Fibroblast of lung (primary cell): ENCODE measurements around the gene RNF11. TPM values are rescaled to one million over a fixed set of nuclear protein-coding genes. Genes with fewer than 3 reads are reported as not detected.

Experiments
- DNase-seq, 2 donors: peaks; one replicate each; pipeline versions ENCODE4 v3.0.0 to v3.0.0-alpha.2; 2010; ENCODE audit warnings: low read depth in 2 of 2
- H2AFZ ChIP-seq: 2 replicates; pipeline ENCODE4 v1.5.1; 2012; ENCODE audit warnings: low read length, control low read depth, inconsistent platforms
- H3K27ac ChIP-seq: 2 replicates; pipeline ENCODE4 v1.5.1; 2011; ENCODE audit warnings: low read length, control low read depth; ENCODE audit not compliant: insufficient read depth
- H3K27me3 ChIP-seq: 2 replicates; pipeline ENCODE4 v1.5.1; 2011; ENCODE audit warnings: mild to moderate bottlenecking, low read length; ENCODE audit not compliant: control insufficient read depth, insufficient read depth
- H3K36me3 ChIP-seq: 2 replicates; pipeline ENCODE4 v1.5.1; 2011; ENCODE audit warnings: low read length; ENCODE audit not compliant: control insufficient read depth, insufficient read depth
- H3K4me1 ChIP-seq: 2 replicates; pipeline ENCODE4 v1.5.1; 2011; ENCODE audit warnings: low read length; ENCODE audit not compliant: control insufficient read depth, insufficient read depth; ENCODE audit errors: extremely low read depth
- H3K4me2 ChIP-seq: 2 replicates; pipeline ENCODE4 v1.5.1; 2011; ENCODE audit warnings: low read length, control low read depth; ENCODE audit not compliant: insufficient read depth; ENCODE audit errors: extremely low read depth
- H3K4me3 ChIP-seq, 4 experiments: fragments of 200-600 bp in 1 of 4; sonication (generic) in 1 of 4; replicated peaks in 1 of 4; 2 replicates each; pipeline ENCODE4 v1.5.1; 2011 to 2016; ENCODE audit warnings: low read length in 4 of 4, low read depth in 3 of 4, mild to moderate bottlenecking in 3 of 4, control low read depth in 2 of 4, inconsistent platforms in 1 of 4, mixed read lengths in 1 of 4; ENCODE audit not compliant: insufficient read depth in 1 of 4; ENCODE audit errors: control extremely low read depth in 1 of 4
- H3K79me2 ChIP-seq: 2 replicates; pipeline ENCODE4 v1.5.1; 2012; ENCODE audit warnings: mild to moderate bottlenecking, low read length, inconsistent platforms; ENCODE audit not compliant: control insufficient read depth, insufficient read depth
- H3K9ac ChIP-seq: 2 replicates; pipeline ENCODE4 v1.5.1; 2011; ENCODE audit warnings: mild to moderate bottlenecking, low read length, control low read depth; ENCODE audit not compliant: insufficient read depth
- H3K9me3 ChIP-seq: 2 replicates; pipeline ENCODE4 v1.5.1; 2012; ENCODE audit warnings: low read depth, low read length; ENCODE audit not compliant: control insufficient read depth, insufficient read depth
- H4K20me1 ChIP-seq: 2 replicates; pipeline ENCODE4 v1.5.1; 2011; ENCODE audit warnings: low read length; ENCODE audit not compliant: control insufficient read depth, insufficient read depth; ENCODE audit errors: extremely low read depth
- CTCF ChIP-seq, 2 donors: IDR thresholded peaks in 1 of 2; conservative IDR thresholded peaks in 1 of 2; 1 replicate in 1 of 2; 2 replicates in 1 of 2; pipeline ENCODE4 v1.5.1; 2011 to 2012; ENCODE audit warnings: low read length in 2 of 2, control low read depth in 1 of 2, inconsistent platforms in 1 of 2, low read depth in 1 of 2, mild to moderate bottlenecking in 1 of 2
- EZH2 ChIP-seq: IDR thresholded peaks from 2 replicates; pipeline ENCODE4 v1.5.1; 2012; ENCODE audit warnings: low read length, control low read depth, mild to moderate bottlenecking; ENCODE audit errors: missing control alignments
- polyA plus RNA-seq, 2 donors: library from polyadenylated mRNA; depleted of rRNA in 1 of 2; stranded (reverse) in 1 of 2; unstranded in 1 of 2; fragments of >200 nt; gene quantifications; 2 replicates each; pipeline ENCODE4 v1.2.1, GENCODE V29; 2011 to 2012; ENCODE audit warnings: missing spikeins in 1 of 2
- total RNA-seq: library from RNA; depleted of rRNA; stranded (reverse); fragments of >200 nt; gene quantifications from 2 replicates; pipeline ENCODE4 v1.2.1, GENCODE V29; 2014

The RNF11 gene
- total and polyA plus RNA-seq, 2 donors (not counting 1 experiment from before 2014, with no cell fraction given) = 116 to 209 TPM

GRCh38 chr1:51203121-51203873 lies 32.8 kb upstream of the RNF11 start:
- Histone ChIP-seq H4K20me1 (no peaks in the 10 kb centered on the region), H3K27me3 (no peaks in the 10 kb centered on the region), H3K27ac (no peak overlapping the region), H3K9ac (no peak overlapping the region), H3K36me3 (no peaks in the 10 kb centered on the region), H3K4me1 (no peaks in the 10 kb centered on the region), H3K4me2 (no peak overlapping the region), H2AFZ (no peak overlapping the region), H3K79me2 (no peaks in the 10 kb centered on the region), H3K4me3 (no peak overlapping the region), H3K9me3 (no peaks in the 10 kb centered on the region)
- DNase-seq = no peak
- TF ChIP-seq CTCF (conservative IDR thresholded peaks at IDR 0.05 in 1 of 2, IDR thresholded peaks at IDR 0.05 in 1 of 2; ENCODE audit: low read depth in 1 of 2, low read length in 2 of 2) = no peak
- no peak for TF ChIP-seq EZH2

- no peaks in the 10 kb centered on the region for H3K9me3 ChIP-seq
- DNase-seq = no peak
- H3K9ac ChIP-seq = no peak overlapping the region
- no peak overlapping the region for H3K4me3 ChIP-seq
- H3K27me3 ChIP-seq = no peaks in the 10 kb centered on the region
- no peaks in the 10 kb centered on the region for H3K36me3 ChIP-seq
- no peaks in the 10 kb centered on the region for H3K79me2 ChIP-seq
- H3K27ac ChIP-seq = no peak overlapping the region
- no peak overlapping the region for H2AFZ ChIP-seq
- no peak overlapping the region for H3K4me2 ChIP-seq
- H4K20me1 ChIP-seq = no peaks in the 10 kb centered on the region
- TF ChIP-seq CTCF (conservative IDR thresholded peaks at IDR 0.05 in 1 of 2, IDR thresholded peaks at IDR 0.05 in 1 of 2; ENCODE audit: low read depth in 1 of 2, low read length in 2 of 2) = no peak
- no peak for TF ChIP-seq EZH2
- H3K4me1 ChIP-seq = no peaks in the 10 kb centered on the region
Measured at GRCh38 chr1:51203874-51204245, 32.2 kb upstream of the RNF11 start.

- Histone ChIP-seq H3K27ac (no peak overlapping the region), H4K20me1 (no peaks in the 10 kb centered on the region), H3K27me3 (no peaks in the 10 kb centered on the region), H3K36me3 (no peaks in the 10 kb centered on the region), H3K9ac (no peak overlapping the region), H2AFZ (no peak overlapping the region), H3K9me3 (no peaks in the 10 kb centered on the region), H3K4me2 (no peak overlapping the region), H3K79me2 (no peaks in the 10 kb centered on the region), H3K4me1 (no peaks in the 10 kb centered on the region), H3K4me3 (no peak overlapping the region)
- no peak for DNase-seq
- TF ChIP-seq CTCF (conservative IDR thresholded peaks at IDR 0.05 in 1 of 2, IDR thresholded peaks at IDR 0.05 in 1 of 2; ENCODE audit: low read depth in 1 of 2, low read length in 2 of 2) (no peak), EZH2 (no peak)
Measured at GRCh38 chr1:51210055-51210454, 26.0 kb upstream of the RNF11 start.
